CD4-positive, alpha-beta T cell (primary cell): ENCODE results near the gene PDE4B. TPM values are rescaled to one million over a fixed set of nuclear protein-coding genes. Genes with fewer than 3 reads are reported as not detected.
"Not testable (repeated sequence)": the region's sequence is repeated elsewhere in the genome, so short reads cannot be mapped to it uniquely, and the experiment has no call there.

Source experiments
- ATAC-seq: fragments of 200-7000 bp; cut with Tn5 transposase; one replicate; pipeline ENCODE4 v1.10.0; 2022; ENCODE audit warnings: mild to moderate bottlenecking; ENCODE audit not compliant: poor library complexity
- CTCF ChIA-PET: fragments of 350-600 bp; sonication (Branson Sonifier 250); formaldehyde crosslinking; loops from one replicate; lab custom pipeline; 2021; ENCODE audit warnings: antibody characterized with exemption, inconsistent platforms; lab: Charles Lee
- POLR2A ChIA-PET: fragments of 350-600 bp; sonication (Branson Sonifier 250); formaldehyde crosslinking; loops from one replicate; lab custom pipeline; 2021; ENCODE audit warnings: antibody characterized with exemption, inconsistent platforms; lab: Charles Lee
- DNase-seq, 14 experiments: peaks; one replicate each; pipeline ENCODE4 v3.0.0-alpha.2; 2013 to 2020; ENCODE audit warnings: mixed read lengths in 2 of 14
- H3K27ac ChIP-seq, 2 donors: one replicate each; pipeline versions ENCODE4 v1.5.1 to v1.7.0; 2013; ENCODE audit warnings: low read length in 2 of 2, low read depth in 1 of 2, mild to moderate bottlenecking in 1 of 2
- H3K27me3 ChIP-seq, 2 experiments: 1 replicate in 1 of 2; 2 replicates in 1 of 2; pipeline versions ENCODE4 v1.6.1 to v1.7.0; 2013; ENCODE audit warnings: low read length in 2 of 2, control low read depth in 1 of 2, mild to moderate bottlenecking in 1 of 2, moderate library complexity in 1 of 2; ENCODE audit not compliant: insufficient read depth in 2 of 2, control insufficient read depth in 1 of 2
- H3K36me3 ChIP-seq: one replicate; pipeline ENCODE4 v1.6.1; 2013; ENCODE audit warnings: low read length, control low read depth; ENCODE audit not compliant: insufficient read depth
- H3K4me1 ChIP-seq: one replicate; pipeline ENCODE4 v1.6.1; 2013; ENCODE audit warnings: low read length, control low read depth; ENCODE audit not compliant: insufficient read depth
- H3K4me3 ChIP-seq: one replicate; pipeline ENCODE4 v1.5.1; 2013; ENCODE audit warnings: mild to moderate bottlenecking, low read length, moderate library complexity
- H3K9me3 ChIP-seq, 2 experiments: 1 replicate in 1 of 2; 2 replicates in 1 of 2; pipeline versions ENCODE4 v1.6.1 to v1.7.0; 2013; ENCODE audit warnings: low read length in 2 of 2, mild to moderate bottlenecking in 2 of 2, control low read depth in 1 of 2, moderate library complexity in 1 of 2; ENCODE audit not compliant: control insufficient read depth in 1 of 2, insufficient read depth in 1 of 2
- H3K27ac Mint-ChIP-seq: one replicate; pipeline ENCODE4 v1.8.0; 2020; ENCODE audit warnings: mixed read lengths
- H3K27me3 Mint-ChIP-seq: one replicate; pipeline ENCODE4 v1.8.0; 2021; ENCODE audit warnings: mixed read lengths
- H3K36me3 Mint-ChIP-seq: one replicate; pipeline ENCODE4 v1.8.0; 2021; ENCODE audit warnings: low read depth, mixed read lengths
- H3K4me1 Mint-ChIP-seq: one replicate; pipeline ENCODE4 v1.8.0; 2021; ENCODE audit warnings: low read depth, mixed read lengths
- H3K4me3 Mint-ChIP-seq: one replicate; pipeline ENCODE4 v1.8.0; 2020; ENCODE audit warnings: mild to moderate bottlenecking, mixed read lengths
- H3K9me3 Mint-ChIP-seq: one replicate; pipeline ENCODE4 v1.8.0; 2020; ENCODE audit warnings: mixed read lengths
- CTCF ChIP-seq: fragments of 200-600 bp; IDR thresholded peaks from one replicate; pipeline ENCODE4 v1.8.0; 2022; ENCODE audit warnings: antibody characterized with exemption, mild to moderate bottlenecking
- intact Hi-C, 2 experiments: fragments of 100-400 bp; cut with DNase I in 1 of 2; cut with micrococcal nuclease in 1 of 2; formaldehyde crosslinking; loops; one replicate each; pipeline versions ENCODE4 v1.15.1 to v1.9.0; 2023 to 2025; cut with DNase I, micrococcal nuclease
- total RNA-seq, 174 experiments: library from RNA in 2 of 174; stranded (reverse) in 2 of 174; gene quantifications; one replicate each; pipeline ENCODE4 v1.2.3 and lab custom pipeline; 2021 to 2026

The PDE4B gene
- total RNA-seq, 2 experiments from 2014 or later = 155 to 159 TPM

- ChIA-PET POLR2A (interaction anchor here (0.6 kb wide), 1 partner anchor 16 kb away, joined by 3 read pairs; no protein-coding TSS in a partner anchor), CTCF (no interaction called here)
- no peaks in the 10 kb centered on the region for H3K4me1 ChIP-seq
- no peaks in the 10 kb centered on the region for H3K27me3 Mint-ChIP-seq
- ATAC-seq (peak; percentile 66), DNase-seq (peak in 1 of 14 experiments; percentile 53)
- H3K9me3 ChIP-seq = no peaks in the 10 kb centered on the region
- H3K36me3 Mint-ChIP-seq = no peaks in the 10 kb centered on the region
- intact Hi-C loops = no loop called here
- H3K4me1 Mint-ChIP-seq = peaks cover 13% of the 10 kb centered on the region
- peaks cover 3% of the 10 kb centered on the region for H3K9me3 Mint-ChIP-seq
- no peaks in the 10 kb centered on the region for H3K36me3 ChIP-seq
- no peak overlapping the region for H3K4me3 Mint-ChIP-seq
- H3K27me3 ChIP-seq = no peaks in the 10 kb centered on the region
- H3K4me3 ChIP-seq = no peak overlapping the region
- no peak overlapping the region for H3K27ac ChIP-seq
- H3K27ac Mint-ChIP-seq = peak overlapping the region; percentile 37
- TF ChIP-seq CTCF = no peak
Observed at GRCh38 chr1:66316464-66317247, 524.0 kb downstream of the PDE4B start.

GRCh38 chr1:66317248-66317515, 524.5 kb downstream of the PDE4B start:
- intact Hi-C loops = no loop called here
- DNase-seq = no peak
- Histone ChIP-seq H3K27ac (no peak overlapping the region), H3K36me3 (no peaks in the 10 kb centered on the region), H3K4me3 (no peak overlapping the region), H3K9me3 (no peaks in the 10 kb centered on the region), H3K4me1 (no peaks in the 10 kb centered on the region), H3K27me3 (no peaks in the 10 kb centered on the region)
- CTCF ChIA-PET = no interaction called here
- H3K4me1 Mint-ChIP-seq = peaks cover 17% of the 10 kb centered on the region
- POLR2A ChIA-PET = interaction anchor here (0.6 kb wide), 1 partner anchor 15 kb away, joined by 3 read pairs; no protein-coding TSS in a partner anchor
- H3K27ac Mint-ChIP-seq = peak overlapping the region; percentile 37
- H3K27me3 Mint-ChIP-seq = no peaks in the 10 kb centered on the region
- H3K36me3 Mint-ChIP-seq = no peaks in the 10 kb centered on the region
- ATAC-seq = peak; percentile 43
- peaks cover 3% of the 10 kb centered on the region for H3K9me3 Mint-ChIP-seq
- TF ChIP-seq CTCF = no peak
- no peak overlapping the region for H3K4me3 Mint-ChIP-seq

- H3K27me3 Mint-ChIP-seq = no peaks in the 10 kb centered on the region
- no peak overlapping the region for H3K27ac ChIP-seq
- no peak overlapping the region for H3K4me3 Mint-ChIP-seq
- peaks cover 3% of the 10 kb centered on the region for H3K9me3 Mint-ChIP-seq
- no peak overlapping the region for H3K27ac Mint-ChIP-seq
- ChIA-PET POLR2A (interaction anchor here (1.0 to 2.0 kb wide), 4 partner anchors 12 to 45 kb away, joined by 3 to 8 read pairs (median 4); no protein-coding TSS in a partner anchor), CTCF (interaction anchor here (2.3 kb wide), 1 partner anchor 37 kb away, joined by 5 read pairs; no protein-coding TSS in a partner anchor)
- no peak overlapping the region for H3K4me3 ChIP-seq
- intact Hi-C loops = loop anchor here in 1 of 2 experiments (5.0 kb wide), 1 partner anchor 33 kb away; no protein-coding TSS in a partner anchor
- no peaks in the 10 kb centered on the region for H3K36me3 ChIP-seq
- H3K27me3 ChIP-seq = no peaks in the 10 kb centered on the region
- no peaks in the 10 kb centered on the region for H3K9me3 ChIP-seq
- no peaks in the 10 kb centered on the region for H3K4me1 ChIP-seq
- no peak for TF ChIP-seq CTCF
- DNase-seq (no peak), ATAC-seq (no peak)
- H3K36me3 Mint-ChIP-seq = no peaks in the 10 kb centered on the region
- peaks cover 38% of the 10 kb centered on the region for H3K4me1 Mint-ChIP-seq
Observed at GRCh38 chr1:66320231-66320630, 527.5 kb downstream of the PDE4B start.

- not testable (repeated sequence) for H3K27me3 Mint-ChIP-seq, H3K36me3 ChIP-seq, H3K9me3 Mint-ChIP-seq, H3K36me3 Mint-ChIP-seq, ATAC-seq, H3K9me3 ChIP-seq, H3K27ac ChIP-seq, DNase-seq, H3K4me3 ChIP-seq, H3K4me3 Mint-ChIP-seq, H3K4me1 ChIP-seq, H3K27me3 ChIP-seq, H3K27ac Mint-ChIP-seq
- intact Hi-C loops = loop anchor here in 1 of 2 experiments (5.0 kb wide), 1 partner anchor 35 kb away; no protein-coding TSS in a partner anchor
- ChIA-PET POLR2A (interaction anchor here (1.1 to 2.0 kb wide), 2 partner anchors 13 to 20 kb away, joined by 3 to 5 read pairs; no protein-coding TSS in a partner anchor), CTCF (interaction anchor here (2.3 kb wide), 1 partner anchor 39 kb away, joined by 5 read pairs; no protein-coding TSS in a partner anchor)
- H3K4me1 Mint-ChIP-seq = peaks cover 41% of the 10 kb centered on the region
Observed at GRCh38 chr1:66322462-66322861, 529.8 kb downstream of the PDE4B start.
